ENCODE data around the gene ABHD16B. TPM values are rescaled to one million over a fixed set of nuclear protein-coding genes. Genes with fewer than 3 reads are reported as not detected.

The ABHD16B gene
- total RNA-seq, 1 experiment from 2014 or later = not detected

DNA sequence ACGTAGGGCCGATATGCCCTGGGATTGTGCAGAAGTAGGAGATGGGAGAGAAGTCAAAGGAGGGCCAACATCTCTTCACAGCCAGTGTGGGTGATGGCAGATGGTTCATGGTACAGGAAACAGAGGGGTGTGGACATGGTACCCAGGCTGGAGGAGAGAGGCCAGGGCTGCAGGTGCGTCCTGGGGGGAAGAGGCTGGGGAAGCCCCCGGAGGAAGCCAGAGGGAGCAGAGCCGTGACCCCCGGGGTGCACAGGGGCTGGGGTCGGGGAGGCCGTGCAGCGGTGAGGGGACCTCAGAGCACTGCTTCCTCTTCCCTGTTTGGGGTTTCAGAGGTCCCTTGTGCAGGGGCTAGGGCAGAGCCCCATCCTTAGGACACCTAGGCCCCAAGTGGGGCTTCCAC, 19.0 kb upstream of the ABHD16B start:
- Histone ChIP-seq H3K4me2 (ENCODE audit: low read length) (no peak overlapping the region), H3K79me2 (ENCODE audit: low read length) (no peaks in the 10 kb centered on the region), H3K4me3 (ENCODE audit: low read length) (no peak overlapping the region), H4K20me1 (ENCODE audit: low read length) (no peaks in the 10 kb centered on the region), H3F3A (ENCODE audit: low read length, unreplicated experiment) (no peaks in the 10 kb centered on the region), H3K4me1 (ENCODE audit: insufficient read depth, low read length) (peaks cover 7% of the 10 kb centered on the region), H3K27me3 (ENCODE audit: low read length) (peaks cover 8% of the 10 kb centered on the region; the same call in 1 of the 2 replicates), H3K9me3 (ENCODE audit: low read length) (no peaks in the 10 kb centered on the region), H3K9me2 (replicated peaks; ENCODE audit: low read length) (no peaks in the 10 kb centered on the region), H3K36me3 (ENCODE audit: low read depth, low read length) (no peaks in the 10 kb centered on the region), H2AFZ (ENCODE audit: low read length) (no peak overlapping the region), H3K9ac (ENCODE audit: low read length) (no peak overlapping the region), H3K27ac (ENCODE audit: low read length) (no peak overlapping the region)
- TF ChIP-seq EZH2phosphoT487 (IDR thresholded peaks at IDR 0.05; ENCODE audit: borderline replicate concordance, low read length) (no peak), EZH2 (IDR thresholded peaks at IDR 0.05; ENCODE audit: low read length, unreplicated experiment) (no peak)
- TF ChIP-seq, protein P1, sequence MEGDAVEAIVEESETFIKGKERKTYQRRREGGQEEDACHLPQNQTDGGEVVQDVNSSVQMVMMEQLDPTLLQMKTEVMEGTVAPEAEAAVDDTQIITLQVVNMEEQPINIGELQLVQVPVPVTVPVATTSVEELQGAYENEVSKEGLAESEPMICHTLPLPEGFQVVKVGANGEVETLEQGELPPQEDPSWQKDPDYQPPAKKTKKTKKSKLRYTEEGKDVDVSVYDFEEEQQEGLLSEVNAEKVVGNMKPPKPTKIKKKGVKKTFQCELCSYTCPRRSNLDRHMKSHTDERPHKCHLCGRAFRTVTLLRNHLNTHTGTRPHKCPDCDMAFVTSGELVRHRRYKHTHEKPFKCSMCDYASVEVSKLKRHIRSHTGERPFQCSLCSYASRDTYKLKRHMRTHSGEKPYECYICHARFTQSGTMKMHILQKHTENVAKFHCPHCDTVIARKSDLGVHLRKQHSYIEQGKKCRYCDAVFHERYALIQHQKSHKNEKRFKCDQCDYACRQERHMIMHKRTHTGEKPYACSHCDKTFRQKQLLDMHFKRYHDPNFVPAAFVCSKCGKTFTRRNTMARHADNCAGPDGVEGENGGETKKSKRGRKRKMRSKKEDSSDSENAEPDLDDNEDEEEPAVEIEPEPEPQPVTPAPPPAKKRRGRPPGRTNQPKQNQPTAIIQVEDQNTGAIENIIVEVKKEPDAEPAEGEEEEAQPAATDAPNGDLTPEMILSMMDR (conservative IDR thresholded peaks at IDR 0.05; ENCODE audit: low read depth, low read length) = no peak
- CTCF ChIA-PET = no interaction called here
- DNase-seq (no peak), ATAC-seq (no peak)
- intact Hi-C loops (cut with micrococcal nuclease) = no loop called here
- no TSS peak for BruUV-seq (replicated peaks)
- POLR2A ChIA-PET (ENCODE audit: unreplicated experiment) = no interaction called here

DNA sequence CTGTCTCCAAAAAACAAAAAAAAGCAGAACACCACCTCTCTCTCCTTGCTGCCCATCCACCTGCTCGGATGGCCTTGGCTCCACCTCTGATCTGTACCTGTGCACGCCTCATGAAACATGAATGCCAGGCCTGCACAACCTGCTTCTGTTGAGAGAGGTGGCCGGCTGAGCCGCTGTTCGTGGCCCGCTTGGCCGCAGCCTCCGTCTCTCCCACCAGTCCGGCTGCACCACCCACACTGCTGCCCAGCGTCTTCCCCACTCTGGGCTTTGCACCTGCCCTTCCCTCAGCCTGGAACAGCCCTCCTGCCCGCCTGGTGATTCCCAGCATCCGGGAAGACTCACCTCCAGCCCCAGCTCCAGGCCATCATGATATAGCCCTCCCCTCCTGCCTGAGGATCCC, 18.1 kb upstream of the ABHD16B start:
- TF ChIP-seq EZH2phosphoT487 (IDR thresholded peaks at IDR 0.05; ENCODE audit: borderline replicate concordance, low read length) (no peak), EZH2 (IDR thresholded peaks at IDR 0.05; ENCODE audit: low read length, unreplicated experiment) (no peak)
- TF ChIP-seq, protein P1 (conservative IDR thresholded peaks at IDR 0.05; ENCODE audit: low read depth, low read length) = no peak
- Histone ChIP-seq H3K9ac (ENCODE audit: low read length) (no peak overlapping the region), H3K27ac (ENCODE audit: low read length) (no peak overlapping the region), H3K36me3 (ENCODE audit: low read depth, low read length) (no peaks in the 10 kb centered on the region), H4K20me1 (ENCODE audit: low read length) (no peaks in the 10 kb centered on the region), H3K4me3 (ENCODE audit: low read length) (no peak overlapping the region), H2AFZ (ENCODE audit: low read length) (no peak overlapping the region), H3K79me2 (ENCODE audit: low read length) (no peaks in the 10 kb centered on the region), H3K9me2 (replicated peaks; ENCODE audit: low read length) (no peaks in the 10 kb centered on the region), H3K9me3 (ENCODE audit: low read length) (no peaks in the 10 kb centered on the region), H3K27me3 (ENCODE audit: low read length) (peaks cover 8% of the 10 kb centered on the region; the same call in 1 of the 2 replicates), H3K4me2 (ENCODE audit: low read length) (no peak overlapping the region), H3K4me1 (ENCODE audit: insufficient read depth, low read length) (peaks cover 7% of the 10 kb centered on the region), H3F3A (ENCODE audit: low read length, unreplicated experiment) (no peaks in the 10 kb centered on the region)
- ATAC-seq (no peak), DNase-seq (no peak)
- CTCF ChIA-PET = no interaction called here
- POLR2A ChIA-PET (ENCODE audit: unreplicated experiment) = no interaction called here
- intact Hi-C loops (cut with micrococcal nuclease) = no loop called here
- no TSS peak for BruUV-seq (replicated peaks)

DNA sequence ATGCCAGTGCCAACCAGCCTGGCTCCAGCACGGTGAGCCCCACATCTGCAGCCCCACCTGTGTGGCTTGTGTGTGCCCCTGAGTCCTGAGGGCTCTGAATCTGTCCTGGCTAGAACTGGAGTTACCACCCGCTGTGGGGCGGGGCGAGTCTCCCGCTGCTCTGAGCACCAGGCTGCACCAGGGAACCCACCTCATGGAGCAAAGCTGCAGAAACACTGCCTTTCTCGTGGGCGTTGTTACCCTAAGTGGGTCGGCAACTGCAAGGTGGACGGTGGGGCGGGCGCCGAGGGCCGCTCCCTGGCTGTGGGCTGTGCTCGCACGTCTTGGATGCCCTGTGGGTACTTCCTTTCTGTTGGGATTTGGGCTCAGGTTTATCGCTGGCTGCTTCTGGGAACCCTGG, 17.5 kb upstream of the ABHD16B start:
- BruUV-seq (replicated peaks) = no TSS peak
- POLR2A ChIA-PET (ENCODE audit: unreplicated experiment) = no interaction called here

More for the DNA sequence above, 17.5 kb upstream of the ABHD16B start:
- CTCF ChIA-PET = no interaction called here
- Histone ChIP-seq H4K20me1 (ENCODE audit: low read length) (no peaks in the 10 kb centered on the region), H3K27me3 (ENCODE audit: low read length) (peaks cover 8% of the 10 kb centered on the region; the same call in 1 of the 2 replicates), H3K4me1 (ENCODE audit: insufficient read depth, low read length) (peaks cover 7% of the 10 kb centered on the region), H3K36me3 (ENCODE audit: low read depth, low read length) (no peaks in the 10 kb centered on the region), H3K9ac (ENCODE audit: low read length) (no peak overlapping the region), H3K27ac (ENCODE audit: low read length) (no peak overlapping the region), H3K4me2 (ENCODE audit: low read length) (no peak overlapping the region), H3F3A (ENCODE audit: low read length, unreplicated experiment) (no peaks in the 10 kb centered on the region), H3K9me2 (replicated peaks; ENCODE audit: low read length) (no peaks in the 10 kb centered on the region), H2AFZ (ENCODE audit: low read length) (no peak overlapping the region), H3K4me3 (ENCODE audit: low read length) (no peak overlapping the region), H3K9me3 (ENCODE audit: low read length) (no peaks in the 10 kb centered on the region), H3K79me2 (ENCODE audit: low read length) (no peaks in the 10 kb centered on the region)
- ATAC-seq (no peak), DNase-seq (no peak)
- TF ChIP-seq EZH2 (IDR thresholded peaks at IDR 0.05; ENCODE audit: low read length, unreplicated experiment) = no peak
- no peak for TF ChIP-seq EZH2phosphoT487 (IDR thresholded peaks at IDR 0.05; ENCODE audit: borderline replicate concordance, low read length)
- intact Hi-C loops (cut with micrococcal nuclease) = no loop called here
